Osteoblast (primary cell): ENCODE measurements around the gene NME3. TPM values are rescaled to one million over a fixed set of nuclear protein-coding genes. Genes with fewer than 3 reads are reported as not detected.
A peak's percentile ranks its signal among the peaks of the same experiment; 100 is the strongest.

Source experiments
- DNase-seq: peaks from one replicate; pipeline ENCODE4 v3.0.0; 2011; ENCODE audit warnings: low spot score, mixed read lengths; ENCODE audit not compliant: insufficient read length; ENCODE audit errors: missing footprints
- H2AFZ ChIP-seq: 2 replicates; pipeline ENCODE4 v1.6.0; 2011; ENCODE audit warnings: mild to moderate bottlenecking, low read length
- H3K27ac ChIP-seq: 2 replicates; pipeline ENCODE4 v1.5.1; 2011; ENCODE audit warnings: mild to moderate bottlenecking, low read depth, low read length, moderate library complexity
- H3K27me3 ChIP-seq: 2 replicates; pipeline ENCODE4 v1.6.0; 2012; ENCODE audit warnings: mild to moderate bottlenecking, control low read depth, inconsistent platforms, low read length, moderate library complexity; ENCODE audit not compliant: insufficient read depth
- H3K36me3 ChIP-seq: 2 replicates; pipeline ENCODE4 v1.5.1; 2011; ENCODE audit warnings: mild to moderate bottlenecking, low read length, control low read depth, moderate library complexity; ENCODE audit not compliant: insufficient read depth
- H3K4me1 ChIP-seq: 2 replicates; pipeline ENCODE4 v1.5.1; 2011; ENCODE audit warnings: mild to moderate bottlenecking, low read length, control low read depth, moderate library complexity; ENCODE audit not compliant: insufficient read depth
- H3K4me2 ChIP-seq: 2 replicates; pipeline ENCODE4 v1.6.0; 2011; ENCODE audit warnings: mild to moderate bottlenecking, low read length; ENCODE audit not compliant: insufficient read depth
- H3K4me3 ChIP-seq: fragments of 200-600 bp; sonication (generic); 3 replicates; pipeline ENCODE4 v1.5.1; 2012; ENCODE audit warnings: mild to moderate bottlenecking, low read length, inconsistent platforms; ENCODE audit not compliant: insufficient read depth
- H3K79me2 ChIP-seq: 2 replicates; pipeline ENCODE4 v1.6.0; 2012; ENCODE audit warnings: mild to moderate bottlenecking, low read length, control low read depth, inconsistent platforms; ENCODE audit not compliant: insufficient read depth
- H3K9me3 ChIP-seq: 2 replicates; pipeline ENCODE4 v1.5.1; 2011; ENCODE audit warnings: low read depth, low read length, control low read depth
- H4K20me1 ChIP-seq: 2 replicates; pipeline ENCODE4 v1.6.0; 2012; ENCODE audit warnings: mild to moderate bottlenecking, low read length, control low read depth; ENCODE audit not compliant: insufficient read depth
- total RNA-seq: library from RNA; depleted of rRNA; stranded (reverse); fragments of >200 nt; gene quantifications from 2 replicates; pipeline ENCODE4 v1.2.3, GENCODE V29; 2012
- TF ChIP-seq, protein P1 (sequence below): IDR thresholded peaks from 2 replicates; pipeline ENCODE4 v1.5.1; 2011; ENCODE audit warnings: mild to moderate bottlenecking, low read depth, low read length, moderate library complexity; ENCODE audit errors: extremely low read depth

Gene NME3
- total RNA-seq, 1 donor = 55.4 TPM

DNA sequence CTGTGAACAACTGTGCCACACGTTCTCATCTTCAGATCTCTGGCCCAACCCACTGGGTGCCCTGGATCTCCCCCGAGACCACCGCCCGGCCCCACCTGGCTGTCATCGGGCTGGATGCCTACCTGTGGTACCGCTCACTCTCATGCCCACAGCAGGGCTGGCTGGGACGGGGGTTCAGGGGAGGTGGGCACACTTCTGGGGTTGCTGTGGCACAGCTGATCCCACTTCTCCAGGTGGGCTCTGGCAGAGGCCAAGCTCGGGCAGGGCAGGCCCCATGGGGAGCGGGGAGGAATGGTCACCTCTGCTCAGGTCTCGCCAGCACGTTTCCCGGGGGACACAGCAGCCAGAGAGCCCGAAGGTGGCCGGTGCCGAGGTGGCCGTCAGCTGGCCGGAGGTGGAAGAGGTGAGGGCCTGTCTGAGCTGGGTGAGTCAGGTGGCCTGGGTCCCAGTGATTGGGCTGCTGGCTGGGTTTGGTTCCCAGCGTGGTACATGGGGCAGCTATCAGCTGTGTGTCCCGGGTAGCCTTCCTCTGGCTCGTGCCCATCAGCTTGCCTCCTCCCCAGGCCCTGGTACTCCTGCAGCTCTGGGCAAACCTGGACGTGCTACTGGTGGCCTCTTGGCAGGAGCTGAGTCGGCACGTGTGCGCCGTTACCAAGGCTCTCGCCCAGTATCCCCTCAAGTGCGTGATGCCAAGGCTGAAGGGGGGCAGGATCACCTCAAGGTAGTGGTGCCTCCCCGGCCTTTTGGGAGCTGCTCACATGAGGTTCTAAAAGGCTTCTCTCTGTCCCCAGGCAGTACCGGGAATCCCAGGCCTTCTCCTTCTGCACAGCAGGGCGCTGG lies 3.9 kb upstream of the NME3 start:
- H2AFZ ChIP-seq = no peak overlapping the region
- peaks cover 23% of the 10 kb centered on the region for H3K36me3 ChIP-seq
- no peak overlapping the region for H3K4me3 ChIP-seq
- H3K4me2 ChIP-seq = peak overlapping the region; percentile 97
- no peaks in the 10 kb centered on the region for H3K9me3 ChIP-seq
- TF ChIP-seq, protein P1, sequence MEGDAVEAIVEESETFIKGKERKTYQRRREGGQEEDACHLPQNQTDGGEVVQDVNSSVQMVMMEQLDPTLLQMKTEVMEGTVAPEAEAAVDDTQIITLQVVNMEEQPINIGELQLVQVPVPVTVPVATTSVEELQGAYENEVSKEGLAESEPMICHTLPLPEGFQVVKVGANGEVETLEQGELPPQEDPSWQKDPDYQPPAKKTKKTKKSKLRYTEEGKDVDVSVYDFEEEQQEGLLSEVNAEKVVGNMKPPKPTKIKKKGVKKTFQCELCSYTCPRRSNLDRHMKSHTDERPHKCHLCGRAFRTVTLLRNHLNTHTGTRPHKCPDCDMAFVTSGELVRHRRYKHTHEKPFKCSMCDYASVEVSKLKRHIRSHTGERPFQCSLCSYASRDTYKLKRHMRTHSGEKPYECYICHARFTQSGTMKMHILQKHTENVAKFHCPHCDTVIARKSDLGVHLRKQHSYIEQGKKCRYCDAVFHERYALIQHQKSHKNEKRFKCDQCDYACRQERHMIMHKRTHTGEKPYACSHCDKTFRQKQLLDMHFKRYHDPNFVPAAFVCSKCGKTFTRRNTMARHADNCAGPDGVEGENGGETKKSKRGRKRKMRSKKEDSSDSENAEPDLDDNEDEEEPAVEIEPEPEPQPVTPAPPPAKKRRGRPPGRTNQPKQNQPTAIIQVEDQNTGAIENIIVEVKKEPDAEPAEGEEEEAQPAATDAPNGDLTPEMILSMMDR = no peak
- DNase-seq = peak; percentile 84
- no peak overlapping the region for H3K27ac ChIP-seq
- H3K27me3 ChIP-seq = no peaks in the 10 kb centered on the region
- H4K20me1 ChIP-seq = peaks cover 37% of the 10 kb centered on the region
- H3K79me2 ChIP-seq = peaks cover 43% of the 10 kb centered on the region
- H3K4me1 ChIP-seq = peaks cover 24% of the 10 kb centered on the region

DNA sequence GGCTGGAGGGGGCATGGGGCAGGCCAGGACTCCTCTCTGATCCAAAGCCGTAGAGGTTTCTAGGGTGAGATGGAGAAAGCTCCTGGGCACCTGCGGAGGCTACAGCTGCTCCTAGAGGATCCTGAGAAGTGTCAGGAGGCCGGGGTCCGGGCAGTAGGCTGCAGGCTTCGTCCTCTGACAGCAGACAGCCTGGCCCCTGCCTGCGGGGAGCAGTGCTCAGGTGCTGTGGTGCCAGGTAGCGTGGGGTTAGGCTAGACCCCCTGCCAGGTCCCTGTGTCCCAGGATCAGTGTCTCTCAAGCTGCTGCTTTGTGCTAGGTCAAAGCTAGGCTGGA lies 3.1 kb upstream of the NME3 start:
- no peaks in the 10 kb centered on the region for H3K27me3 ChIP-seq
- no peak overlapping the region for H2AFZ ChIP-seq
- peaks cover 43% of the 10 kb centered on the region for H3K79me2 ChIP-seq
- H3K36me3 ChIP-seq = peaks cover 23% of the 10 kb centered on the region
- TF ChIP-seq, protein P1 = no peak
- peak overlapping the region; percentile 88 for H3K4me3 ChIP-seq
- no peaks in the 10 kb centered on the region for H3K9me3 ChIP-seq
- H3K4me1 ChIP-seq = peaks cover 27% of the 10 kb centered on the region
- H3K27ac ChIP-seq = no peak overlapping the region
- peak overlapping the region; percentile 97 for H3K4me2 ChIP-seq
- peaks cover 40% of the 10 kb centered on the region for H4K20me1 ChIP-seq
- no peak for DNase-seq

DNA sequence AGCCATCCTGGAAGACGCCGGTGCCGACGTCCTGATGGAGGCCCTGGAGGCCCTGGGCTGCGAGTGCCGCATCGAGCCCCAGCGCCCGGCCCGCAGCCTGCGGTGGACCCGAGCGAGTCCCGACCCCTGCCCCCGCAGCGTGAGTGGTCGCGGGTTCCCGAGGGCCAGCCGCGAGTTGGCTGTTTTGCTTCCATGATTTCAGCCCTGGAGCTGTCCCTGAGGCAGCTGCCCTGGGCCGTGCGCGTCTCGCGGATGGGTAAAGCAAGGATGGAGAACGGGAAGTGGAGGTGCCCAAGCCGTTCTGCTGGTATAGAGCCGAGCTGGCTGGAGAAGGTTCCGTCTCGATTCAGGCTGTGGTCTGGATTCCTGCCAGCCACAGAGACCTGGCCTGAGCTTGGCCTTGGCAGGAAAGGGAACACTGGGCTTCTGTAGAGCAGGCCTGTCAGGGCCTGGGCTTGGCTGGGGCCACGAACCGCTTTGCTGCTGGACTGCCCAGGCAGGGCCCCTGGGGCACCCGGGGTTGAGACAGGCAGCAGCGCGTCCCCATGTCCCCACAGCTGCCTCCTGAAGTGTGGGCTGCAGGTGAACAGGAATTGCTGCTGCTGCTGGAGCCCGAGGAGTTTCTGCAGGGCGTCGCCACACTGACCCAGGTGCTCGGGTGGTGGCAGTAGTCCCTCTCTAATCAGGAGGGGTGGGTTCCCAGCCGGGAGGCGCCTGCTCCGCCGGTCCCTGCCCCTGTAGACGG lies 2.5 kb upstream of the NME3 start:
- Histone ChIP-seq H3K9me3 (no peaks in the 10 kb centered on the region), H3K4me1 (peaks cover 27% of the 10 kb centered on the region), H3K27me3 (no peaks in the 10 kb centered on the region), H2AFZ (peak overlapping the region; percentile 47), H3K4me3 (peak overlapping the region; percentile 88), H3K27ac (peak overlapping the region; percentile 65), H3K4me2 (peak overlapping the region; percentile 97), H3K36me3 (peaks cover 25% of the 10 kb centered on the region), H3K79me2 (peaks cover 43% of the 10 kb centered on the region), H4K20me1 (peaks cover 36% of the 10 kb centered on the region)
- TF ChIP-seq, protein P1 = no peak
- DNase-seq = peak; percentile 97
